Neuronal stem cell (in vitro differentiated cells): ENCODE results near the gene ZNF609.

Experiments
- DNase-seq: peaks from one replicate; pipeline ENCODE4 v3.0.0-alpha.2; 2013; ENCODE audit warnings: low spot score
- H2AFZ ChIP-seq: one replicate; pipeline ENCODE4 v1.6.1; 2013; ENCODE audit warnings: mild to moderate bottlenecking, low read length, inconsistent platforms
- H2AK5ac ChIP-seq: 2 replicates; pipeline ENCODE4 v1.6.1; 2013; ENCODE audit warnings: low read depth, mild to moderate bottlenecking, inconsistent platforms, low read length, moderate library complexity, mixed read lengths
- H2BK120ac ChIP-seq: 2 replicates; pipeline ENCODE4 v1.6.1; 2013; ENCODE audit warnings: low read depth, mild to moderate bottlenecking, inconsistent platforms, low read length, moderate library complexity, mixed read lengths
- H2BK12ac ChIP-seq: one replicate; pipeline ENCODE4 v1.6.1; 2013; ENCODE audit warnings: low read length, inconsistent platforms
- H2BK15ac ChIP-seq: 2 replicates; pipeline ENCODE4 v1.6.1; 2013; ENCODE audit warnings: mild to moderate bottlenecking, low read length, inconsistent platforms, mixed read lengths
- H2BK5ac ChIP-seq: one replicate; pipeline ENCODE4 v1.6.1; 2013; ENCODE audit warnings: inconsistent platforms, mild to moderate bottlenecking, low read length, moderate library complexity
- H3K14ac ChIP-seq: one replicate; pipeline ENCODE4 v1.6.1; 2013; ENCODE audit warnings: low read length, inconsistent platforms
- H3K18ac ChIP-seq: 2 replicates; pipeline ENCODE4 v1.6.1; 2013; ENCODE audit warnings: low read length, inconsistent platforms
- H3K23ac ChIP-seq: 2 replicates; pipeline ENCODE4 v1.6.1; 2013; ENCODE audit warnings: low read depth, mild to moderate bottlenecking, mixed read lengths, low read length, inconsistent platforms; ENCODE audit not compliant: poor library complexity
- H3K27ac ChIP-seq: replicated peaks from 3 replicates; pipeline ENCODE4 v1.5.1; 2013; ENCODE audit warnings: low read length, inconsistent platforms
- H3K27me3 ChIP-seq, 3 experiments: 2 replicates each; pipeline ENCODE4 v1.6.1; 2013; ENCODE audit warnings: low read length in 3 of 3, mild to moderate bottlenecking in 2 of 3, inconsistent platforms in 1 of 3, low read depth in 1 of 3, mixed read lengths in 1 of 3, moderate library complexity in 1 of 3; ENCODE audit not compliant: control insufficient read depth in 3 of 3, insufficient read depth in 3 of 3
- H3K36me3 ChIP-seq, 2 donors: replicated peaks in 1 of 2; 2 replicates each; pipeline ENCODE4 v1.6.1; 2013; ENCODE audit warnings: low read length in 2 of 2; ENCODE audit not compliant: control insufficient read depth in 2 of 2, insufficient read depth in 2 of 2
- H3K4ac ChIP-seq: 2 replicates; pipeline ENCODE4 v1.6.1; 2013; ENCODE audit warnings: inconsistent platforms, mild to moderate bottlenecking, low read length, moderate library complexity
- H3K4me1 ChIP-seq, 2 donors: 1 replicate in 1 of 2; 2 replicates in 1 of 2; pipeline ENCODE4 v1.6.1; 2013; ENCODE audit warnings: low read length in 2 of 2, low read depth in 1 of 2; ENCODE audit not compliant: control insufficient read depth in 2 of 2, insufficient read depth in 1 of 2
- H3K4me2 ChIP-seq: one replicate; pipeline ENCODE4 v1.6.1; 2013; ENCODE audit warnings: mild to moderate bottlenecking, low read length, inconsistent platforms; ENCODE audit not compliant: insufficient read depth, poor library complexity, severe bottlenecking
- H3K4me3 ChIP-seq, 2 donors: 2 replicates each; pipeline ENCODE4 v1.5.1; 2013; ENCODE audit warnings: low read length in 2 of 2, mild to moderate bottlenecking in 2 of 2, inconsistent platforms in 1 of 2, moderate library complexity in 1 of 2
- H3K79me1 ChIP-seq: one replicate; pipeline ENCODE4 v1.6.1; 2013; ENCODE audit warnings: low read depth, mild to moderate bottlenecking, inconsistent platforms, low read length, moderate library complexity
- H3K9ac ChIP-seq: one replicate; pipeline ENCODE4 v1.6.1; 2013; ENCODE audit warnings: mild to moderate bottlenecking, low read depth, low read length, inconsistent platforms; ENCODE audit not compliant: poor library complexity
- H3K9me3 ChIP-seq, 2 donors: replicated peaks in 1 of 2; 2 replicates each; pipeline versions ENCODE3 to v1.6.1; 2013; ENCODE audit warnings: low read length in 2 of 2, mild to moderate bottlenecking in 2 of 2, inconsistent platforms in 1 of 2, low read depth in 1 of 2, mixed read lengths in 1 of 2, moderate library complexity in 1 of 2; ENCODE audit not compliant: control insufficient read depth in 2 of 2, insufficient read depth in 1 of 2
- H4K8ac ChIP-seq: one replicate; pipeline ENCODE4 v1.6.1; 2013; ENCODE audit warnings: low read depth, mild to moderate bottlenecking, inconsistent platforms, low read length, moderate library complexity
- H4K91ac ChIP-seq: one replicate; pipeline ENCODE4 v1.6.1; 2013; ENCODE audit warnings: low read length, low read depth, mild to moderate bottlenecking, inconsistent platforms; ENCODE audit not compliant: poor library complexity
- WGBS, 2 donors: extraction: QIAGEN DNeasy Blood & Tissue Kit; methylation state at CpG; one replicate each; pipeline ENCODE4 v1.1.7; 2013; ENCODE audit warnings: missing lambda C conversion rate in 2 of 2, mixed read lengths in 1 of 2; ENCODE audit not compliant: insufficient read length in 2 of 2, insufficient replicate concordance in 1 of 2; ENCODE audit errors: extremely low coverage in 2 of 2; 5-methylcytosine and 5-hydroxymethylcytosine counted together

ZNF609 gene

DNA sequence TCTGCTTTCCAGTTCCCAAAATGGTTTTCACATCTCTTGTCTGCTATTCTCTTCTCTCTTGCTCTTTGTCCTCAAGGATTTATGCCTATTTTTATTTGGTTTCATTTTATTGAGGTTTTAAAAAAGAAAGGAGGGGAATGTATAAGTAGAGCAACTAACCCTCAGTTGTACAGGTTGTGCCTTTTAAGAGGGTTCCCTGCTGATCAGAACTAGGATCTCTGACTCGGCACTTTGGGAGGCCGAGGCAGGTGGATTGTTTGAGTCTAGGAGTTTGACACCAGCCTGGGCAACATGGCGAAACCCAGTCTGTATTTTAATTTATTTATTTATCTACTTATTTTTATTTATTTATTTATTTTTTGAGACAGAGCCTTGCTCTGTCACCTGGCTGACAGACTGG, 123.6 kb downstream of the ZNF609 start:
- H3K18ac ChIP-seq: no peak overlapping the region
- peaks cover 5 to 21% of the 10 kb centered on the region in 2 donors for H3K9me3 ChIP-seq
- no peak overlapping the region for H3K4me3 ChIP-seq
- no peak overlapping the region for H4K91ac ChIP-seq
- no peak overlapping the region for H2AFZ ChIP-seq
- H2BK12ac ChIP-seq: no peak overlapping the region
- no peak overlapping the region for H3K14ac ChIP-seq
- H3K36me3 ChIP-seq: peaks cover 0 to 6% of the 10 kb centered on the region in 2 donors
- no peak overlapping the region for H3K23ac ChIP-seq
- no peaks in the 10 kb centered on the region for H3K27me3 ChIP-seq
- H3K27ac ChIP-seq: no peak overlapping the region
- H3K4me2 ChIP-seq: no peak overlapping the region
- peaks cover 4 to 7% of the 10 kb centered on the region in 2 donors for H3K4me1 ChIP-seq
- peaks cover 4% of the 10 kb centered on the region for H3K79me1 ChIP-seq
- no peak overlapping the region for H2BK5ac ChIP-seq
- no peak overlapping the region for H2BK120ac ChIP-seq
- H2AK5ac ChIP-seq: no peak overlapping the region
- H4K8ac ChIP-seq: no peak overlapping the region
- no CpG with 5 or more reads among the region's 3 CpGs for WGBS, 2 donors
- H3K9ac ChIP-seq: no peak overlapping the region
- no peak overlapping the region for H3K4ac ChIP-seq
- H2BK15ac ChIP-seq: no peak overlapping the region
- no peak for DNase-seq

DNA sequence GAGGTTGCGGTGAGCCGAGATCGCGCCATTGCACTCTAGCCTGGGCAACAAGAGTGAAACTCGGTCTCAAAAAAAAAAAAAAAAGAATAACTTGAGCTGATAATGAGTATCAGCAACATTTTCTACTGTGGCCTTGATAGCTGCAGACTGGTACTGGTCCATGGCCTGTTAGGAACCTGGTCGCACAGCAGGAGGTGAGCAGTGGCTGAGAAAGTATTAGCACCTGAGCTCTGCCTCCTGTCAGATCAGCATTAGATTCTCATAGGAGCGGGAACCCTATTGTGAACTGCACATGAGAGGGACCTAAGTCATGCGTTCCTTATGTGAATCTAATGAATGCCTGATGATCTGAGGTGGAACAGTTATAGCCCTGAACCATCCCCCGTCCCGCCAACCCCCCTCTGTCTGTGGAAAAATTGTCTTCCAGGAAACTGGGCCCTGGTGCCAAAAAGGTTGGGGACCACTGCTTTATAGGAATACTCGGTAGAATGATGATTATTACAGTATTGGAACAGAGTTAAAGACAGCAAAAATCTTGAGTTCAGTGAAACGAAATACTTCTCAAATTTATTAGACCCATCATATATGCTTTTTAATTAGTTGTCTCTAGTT, 126.0 kb downstream of the ZNF609 start:
- WGBS, 2 donors: no CpG with 5 or more reads among the region's 12 CpGs
- Histone ChIP-seq H3K79me1 (peaks cover 4% of the 10 kb centered on the region), H3K18ac (no peak overlapping the region), H2AK5ac (no peak overlapping the region), H3K23ac (no peak overlapping the region), H3K27ac (no peak overlapping the region), H3K4ac (no peak overlapping the region), H2BK15ac (no peak overlapping the region), H3K9ac (no peak overlapping the region), H4K8ac (no peak overlapping the region), H2BK12ac (no peak overlapping the region), H3K4me3 (no peak overlapping the region), H3K9me3 (peaks cover 2% of the 10 kb centered on the region in 2 donors), H3K36me3 (peaks cover 0 to 6% of the 10 kb centered on the region in 2 donors), H4K91ac (no peak overlapping the region), H3K14ac (no peak overlapping the region), H2BK120ac (no peak overlapping the region), H3K27me3 (no peaks in the 10 kb centered on the region), H3K4me1 (peaks cover 4 to 7% of the 10 kb centered on the region in 2 donors), H3K4me2 (no peak overlapping the region), H2AFZ (no peak overlapping the region), H2BK5ac (no peak overlapping the region)
- DNase-seq: no peak

DNA sequence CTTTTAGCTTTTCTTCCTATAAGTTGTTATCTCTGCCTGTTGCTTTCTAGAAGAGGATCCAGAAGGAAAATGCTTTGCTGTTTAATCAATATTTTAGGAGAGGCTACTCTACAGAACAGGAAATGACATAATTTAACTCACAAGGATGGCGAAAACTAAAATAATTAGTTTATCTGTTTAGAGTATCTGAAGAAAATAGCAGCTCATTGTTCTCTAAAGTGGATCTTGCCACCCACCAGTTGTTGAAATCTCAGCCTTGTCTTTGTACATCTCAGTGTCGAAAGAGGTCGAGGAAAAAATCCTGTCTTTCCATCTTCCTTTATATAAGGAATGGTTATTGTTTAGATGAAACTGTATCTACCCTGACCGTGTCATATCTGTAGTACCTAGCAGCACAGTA, 126.6 kb downstream of the ZNF609 start:
- H3K27ac ChIP-seq: no peak overlapping the region
- no peak overlapping the region for H4K91ac ChIP-seq
- no peak overlapping the region for H3K9ac ChIP-seq
- no peak overlapping the region for H4K8ac ChIP-seq
- no peak overlapping the region for H2AK5ac ChIP-seq
- H2AFZ ChIP-seq: no peak overlapping the region
- H2BK15ac ChIP-seq: no peak overlapping the region
- H3K4me2 ChIP-seq: no peak overlapping the region
- peaks cover 4 to 7% of the 10 kb centered on the region in 2 donors for H3K4me1 ChIP-seq
- H3K18ac ChIP-seq: no peak overlapping the region
- H3K79me1 ChIP-seq: peaks cover 6% of the 10 kb centered on the region
- no peaks in the 10 kb centered on the region for H3K9me3 ChIP-seq
- no peak overlapping the region for H2BK12ac ChIP-seq
- H3K23ac ChIP-seq: no peak overlapping the region
- no peak for DNase-seq
- no peaks in the 10 kb centered on the region for H3K27me3 ChIP-seq
- no peak overlapping the region for H3K4ac ChIP-seq
- no peak overlapping the region for H3K4me3 ChIP-seq
- H3K36me3 ChIP-seq: peaks cover 0 to 5% of the 10 kb centered on the region in 2 donors
- WGBS, 2 donors: no CpG with 5 or more reads among the region's 4 CpGs
- no peak overlapping the region for H2BK120ac ChIP-seq
- no peak overlapping the region for H2BK5ac ChIP-seq
- H3K14ac ChIP-seq: no peak overlapping the region

DNA sequence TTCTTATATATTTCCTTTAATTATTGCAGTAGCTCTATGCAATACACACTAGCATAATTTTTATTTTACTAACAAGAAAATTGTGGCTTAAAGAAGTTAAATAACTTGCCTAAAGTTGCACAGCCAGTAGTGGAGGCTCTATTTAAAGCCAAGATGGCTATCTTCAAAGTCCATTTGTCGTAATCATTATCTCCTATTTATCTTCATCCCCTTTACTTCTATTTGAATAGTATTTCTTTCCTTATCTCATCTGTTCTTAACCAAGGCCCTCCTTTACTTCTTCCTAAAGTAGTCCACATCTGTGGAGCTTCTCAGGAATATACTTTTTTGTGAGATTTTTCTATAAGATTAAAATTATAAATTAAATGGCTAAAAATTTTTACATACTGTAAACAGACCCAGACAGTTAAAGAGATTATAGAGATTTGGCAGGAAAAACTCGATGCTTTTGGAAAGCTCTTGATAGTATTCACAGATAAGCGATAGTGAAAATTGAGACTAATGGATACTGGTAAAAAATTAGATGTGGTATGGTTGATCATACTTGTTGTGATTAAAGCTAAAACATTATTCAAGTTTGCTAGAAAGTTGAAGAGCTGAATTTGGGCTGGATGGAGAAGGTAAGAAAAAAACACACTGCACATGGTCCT, 129.2 kb downstream of the ZNF609 start:
- WGBS, 2 donors: no CpG with 5 or more reads among the region's 3 CpGs
- Histone ChIP-seq H3K14ac (no peak overlapping the region), H3K4me3 (no peak overlapping the region)

More for the DNA sequence above, 129.2 kb downstream of the ZNF609 start:
- Histone ChIP-seq H2AFZ (no peak overlapping the region), H2AK5ac (no peak overlapping the region), H2BK15ac (no peak overlapping the region), H3K79me1 (peaks cover 8% of the 10 kb centered on the region), H3K27ac (no peak overlapping the region), H4K91ac (no peak overlapping the region), H3K18ac (no peak overlapping the region), H2BK120ac (no peak overlapping the region), H2BK12ac (no peak overlapping the region), H2BK5ac (no peak overlapping the region), H3K4me2 (no peak overlapping the region), H3K23ac (no peak overlapping the region), H3K9ac (no peak overlapping the region), H3K36me3 (no peaks in the 10 kb centered on the region), H4K8ac (no peak overlapping the region), H3K4ac (no peak overlapping the region), H3K4me1 (peaks cover 4 to 7% of the 10 kb centered on the region in 2 donors), H3K9me3 (no peaks in the 10 kb centered on the region), H3K27me3 (no peaks in the 10 kb centered on the region)
- DNase-seq: no peak
